Spinal cord (tissue), 10 donors: ENCODE measurements around the gene TRPC4. TPM values are rescaled to one million over a fixed set of nuclear protein-coding genes. Genes with fewer than 3 reads are reported as not detected.
A peak's percentile ranks its signal among the peaks of the same experiment; 100 is the strongest.

Experiments used
- DNase-seq, 6 donors: peaks; one replicate each; pipeline versions ENCODE4 v3.0.0 to v3.0.0-alpha.2; 2013 to 2015; ENCODE audit warnings: low spot score in 6 of 6, low read depth in 4 of 6
- H3K27ac ChIP-seq: one replicate; pipeline ENCODE4 v1.5.1; 2013; ENCODE audit warnings: low read depth, low read length, control low read depth
- H3K27me3 ChIP-seq: one replicate; pipeline ENCODE4 v1.6.1; 2013; ENCODE audit warnings: low read length; ENCODE audit not compliant: control insufficient read depth, insufficient read depth
- H3K36me3 ChIP-seq: one replicate; pipeline ENCODE4 v1.6.1; 2013; ENCODE audit warnings: low read length; ENCODE audit not compliant: control insufficient read depth, insufficient read depth
- H3K4me1 ChIP-seq: one replicate; pipeline ENCODE4 v1.6.1; 2013; ENCODE audit warnings: low read length; ENCODE audit not compliant: control insufficient read depth, insufficient read depth
- H3K4me3 ChIP-seq: one replicate; pipeline ENCODE4 v1.5.1; 2013; ENCODE audit warnings: low read depth, low read length, control low read depth
- H3K9me3 ChIP-seq: one replicate; pipeline ENCODE4 v1.6.1; 2013; ENCODE audit warnings: low read length; ENCODE audit not compliant: control insufficient read depth, insufficient read depth
- WGBS: methylation state at CpG from one replicate; pipeline ENCODE4 v1.1.5; 2013; ENCODE audit warnings: missing lambda C conversion rate; ENCODE audit not compliant: insufficient coverage; 5-methylcytosine and 5-hydroxymethylcytosine counted together
- polyA plus RNA-seq, 2 donors: library from polyadenylated mRNA; unstranded; fragments of 120-200 nt; gene quantifications; one replicate each; pipeline ENCODE4 v1.2.1, GENCODE V29; 2013; ENCODE audit not compliant: insufficient read length in 2 of 2
- total RNA-seq, 2 donors: library from RNA; depleted of rRNA in 1 of 2; stranded (reverse); fragments of 120-200 nt in 1 of 2; fragments of >200 nt in 1 of 2; gene quantifications; one replicate each; pipeline versions ENCODE4 v1.2.3 to v1.2.4, GENCODE V29; 2013 to 2014
- donor health status: healthy.

Gene TRPC4
- total and polyA plus RNA-seq, 4 donors, result 3.9 to 10.6 (median 5.1) TPM

DNA sequence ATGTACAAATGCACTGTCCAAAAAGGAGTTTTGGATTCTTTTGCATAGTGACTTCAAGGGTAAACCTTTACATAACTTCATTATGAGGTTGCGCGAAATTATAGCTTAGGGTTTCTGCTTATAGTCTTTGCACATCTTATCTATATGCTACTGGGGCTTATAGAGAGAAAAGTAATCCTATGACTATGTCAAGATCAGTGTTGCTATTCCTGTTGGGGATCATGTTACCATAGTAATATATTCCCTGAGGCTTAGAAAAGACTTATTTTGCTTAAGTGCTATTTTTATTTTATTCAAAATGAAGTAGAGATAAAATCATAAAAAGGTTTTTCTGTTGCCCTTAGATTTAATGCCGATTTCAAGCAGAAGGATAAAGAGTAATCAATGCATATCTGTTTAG lies 256.3 kb downstream of the TRPC4 start:
- Histone ChIP-seq H3K27me3 (no peaks in the 10 kb centered on the region), H3K4me1 (no peaks in the 10 kb centered on the region), H3K36me3 (no peaks in the 10 kb centered on the region), H3K27ac (no peak overlapping the region), H3K4me3 (no peak overlapping the region), H3K9me3 (no peaks in the 10 kb centered on the region)
- no peak for DNase-seq
- no CpG with 5 or more reads among the region's 3 CpGs for WGBS

DNA sequence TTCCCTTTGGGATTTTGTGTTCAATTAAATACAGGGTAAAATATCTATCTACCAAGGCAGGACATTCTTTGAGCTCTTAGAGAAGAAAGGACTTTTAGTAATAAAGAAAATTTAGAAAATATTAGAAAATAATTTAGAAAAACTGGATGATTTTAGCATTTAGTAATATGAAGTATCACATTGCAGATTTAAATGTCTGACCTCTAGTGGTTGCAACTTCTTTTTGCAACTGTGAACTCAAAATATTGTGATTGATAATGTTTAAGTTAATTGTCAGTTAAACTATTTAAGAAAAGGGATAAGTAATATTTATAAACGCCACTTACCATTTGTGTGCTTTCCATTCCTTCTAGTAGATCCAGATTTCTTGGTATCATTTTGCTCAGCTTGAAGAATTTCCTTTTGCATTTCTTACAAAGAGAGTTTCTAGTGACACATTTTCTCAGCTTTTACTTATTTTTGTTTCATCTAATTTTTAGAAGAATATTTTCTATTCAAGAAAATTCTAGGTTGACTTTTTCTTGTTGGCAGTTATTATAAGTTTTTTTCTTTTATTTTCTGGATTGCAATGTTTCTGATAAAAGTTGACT lies 260.7 kb downstream of the TRPC4 start:
- WGBS, result no CpG with 5 or more reads among the region's 1 CpG
- Histone ChIP-seq H3K36me3 (no peaks in the 10 kb centered on the region), H3K4me3 (no peak overlapping the region), H3K9me3 (no peaks in the 10 kb centered on the region), H3K27me3 (no peaks in the 10 kb centered on the region), H3K27ac (no peak overlapping the region), H3K4me1 (no peaks in the 10 kb centered on the region)
- DNase-seq, result no peak

DNA sequence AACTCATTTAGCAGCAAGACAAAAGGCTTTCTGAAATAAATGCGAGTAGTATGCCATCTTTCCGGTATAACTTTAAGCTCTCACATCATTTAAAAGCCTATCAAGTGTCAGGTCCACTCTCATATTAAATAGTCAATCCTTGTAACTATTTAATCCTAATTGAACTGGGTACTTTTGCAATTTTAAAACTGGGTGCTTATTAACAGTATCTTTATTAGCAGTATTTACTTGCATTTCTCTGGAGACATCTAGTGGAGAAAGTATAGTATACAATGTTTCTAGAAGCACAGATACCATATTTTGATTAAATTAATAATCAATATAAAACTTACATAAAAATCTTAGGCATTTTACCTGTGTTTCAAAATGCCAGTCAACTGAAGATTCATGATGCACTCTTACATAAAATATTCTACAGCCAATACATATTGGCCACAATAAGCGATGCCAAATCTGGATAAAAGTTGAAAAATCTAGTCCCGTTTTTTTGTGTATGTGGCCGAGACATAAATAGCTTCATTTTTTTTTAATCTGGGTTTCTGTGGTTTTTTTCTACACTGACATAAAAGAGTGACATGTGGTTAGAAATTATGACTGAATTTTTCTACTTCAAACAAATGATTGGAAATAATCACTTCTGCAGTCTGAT lies 266.7 kb downstream of the TRPC4 start:
- Histone ChIP-seq H3K36me3 (no peaks in the 10 kb centered on the region), H3K4me1 (no peaks in the 10 kb centered on the region), H3K27me3 (no peaks in the 10 kb centered on the region), H3K27ac (no peak overlapping the region), H3K9me3 (no peaks in the 10 kb centered on the region), H3K4me3 (no peak overlapping the region)
- no CpG with 5 or more reads among the region's 5 CpGs for WGBS
- DNase-seq, result peak in 3 of 6 donors; percentile 20 to 78 (median 52)

DNA sequence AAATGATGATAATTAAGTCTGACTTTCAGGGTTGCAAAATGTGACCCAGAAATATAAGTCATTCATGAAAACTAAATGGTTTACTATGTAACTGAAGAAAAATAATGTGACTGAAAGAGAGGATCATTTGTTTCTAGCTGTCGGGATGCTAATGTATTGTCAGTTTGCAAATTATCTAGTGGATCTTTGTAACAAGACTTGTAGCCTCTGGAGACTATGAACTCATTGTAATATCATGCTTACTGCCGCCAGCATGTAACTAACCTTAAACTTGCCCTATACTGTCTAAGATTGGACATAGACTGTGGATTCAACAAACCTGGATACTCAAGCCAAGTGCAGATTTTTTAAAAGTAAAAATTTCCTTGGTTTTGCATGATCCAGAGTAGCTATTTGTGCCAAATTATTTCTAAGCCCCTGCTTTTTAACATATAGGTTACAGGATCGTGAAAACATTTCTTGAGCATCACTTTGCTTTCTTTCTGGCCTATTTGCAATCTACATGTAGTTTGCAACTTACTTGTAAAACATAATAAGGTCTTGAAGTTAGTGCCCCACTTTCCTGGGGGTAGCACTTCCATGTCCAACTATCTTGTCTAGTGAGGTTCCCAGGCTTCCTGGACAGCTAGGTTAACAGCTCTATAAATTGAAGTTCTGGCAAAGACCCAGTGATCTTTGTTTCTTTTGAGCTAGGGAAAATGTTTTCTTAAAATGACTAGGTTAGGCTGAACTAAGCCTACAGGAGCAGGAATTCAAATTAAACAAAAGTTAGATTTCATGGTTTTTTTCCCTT lies 267.7 kb downstream of the TRPC4 start:
- Histone ChIP-seq H3K4me3 (no peak overlapping the region), H3K9me3 (no peaks in the 10 kb centered on the region), H3K27ac (no peak overlapping the region), H3K36me3 (no peaks in the 10 kb centered on the region), H3K4me1 (no peaks in the 10 kb centered on the region), H3K27me3 (no peaks in the 10 kb centered on the region)
- 80% methylated on average over 1 of the region's 3 CpGs for WGBS
- DNase-seq, result no peak

DNA sequence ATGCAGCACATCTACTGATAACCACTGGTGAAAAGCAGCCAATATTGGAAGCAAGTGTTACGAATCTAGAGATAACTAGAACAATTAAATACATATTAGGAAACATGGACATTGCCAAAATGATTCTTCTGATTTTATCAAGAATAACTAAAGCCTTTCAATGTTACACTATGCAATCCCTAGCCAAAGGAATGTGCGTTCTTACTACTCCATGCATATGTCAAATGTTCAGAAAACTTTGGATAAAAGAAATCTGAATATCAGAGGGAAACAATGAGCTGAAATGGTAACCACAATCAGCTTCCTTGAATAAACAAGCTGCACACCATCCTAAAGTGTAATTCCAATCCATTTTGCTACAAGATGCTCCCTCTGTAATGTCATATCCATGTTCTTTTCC lies 270.1 kb downstream of the TRPC4 start:
- no peak overlapping the region for H3K4me3 ChIP-seq
- H3K4me1 ChIP-seq, result no peaks in the 10 kb centered on the region
- WGBS, result no CpG with 5 or more reads among the region's 2 CpGs
- no peaks in the 10 kb centered on the region for H3K36me3 ChIP-seq
- H3K27ac ChIP-seq, result no peak overlapping the region
- no peak for DNase-seq
- H3K27me3 ChIP-seq, result no peaks in the 10 kb centered on the region
- H3K9me3 ChIP-seq, result no peaks in the 10 kb centered on the region

DNA sequence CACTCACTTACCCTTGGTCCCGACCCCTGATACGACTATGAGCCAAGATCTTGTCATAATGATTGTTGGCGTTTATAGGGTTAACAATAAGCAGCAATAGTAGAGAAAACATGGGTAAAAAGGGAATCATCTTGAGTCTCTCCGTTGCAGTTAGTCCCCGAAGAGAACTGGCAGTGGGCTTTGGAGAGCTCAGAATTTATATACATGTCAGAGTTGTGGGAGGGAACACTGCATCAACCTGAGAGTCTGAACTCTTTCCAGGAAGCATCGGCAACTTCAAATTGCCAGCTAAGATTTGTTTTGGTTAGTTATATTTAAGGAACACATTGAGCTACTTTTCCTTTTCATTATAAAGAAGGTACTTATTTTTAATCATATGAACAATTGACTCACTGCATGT lies 271.0 kb downstream of the TRPC4 start, which contains the start of gene POSTN:
TSS of gene POSTN (minus strand) at position 172 of the 400 bp plus-strand sequence. CDS start at position 130, 42 bp downstream.
- WGBS, result 22% methylated on average over 3 of the region's 6 CpGs
- H3K4me1 ChIP-seq, result no peaks in the 10 kb centered on the region
- H3K27ac ChIP-seq, result no peak within 1 kb of the TSS
- H3K4me3 ChIP-seq, result peak within 1 kb of the TSS; percentile 19
- DNase-seq, result peak in 2 of 6 donors; percentile 28 to 47
- no peaks in the 10 kb centered on the region for H3K36me3 ChIP-seq
- H3K27me3 ChIP-seq, result no peaks in the 10 kb centered on the region
- no peaks in the 10 kb centered on the region for H3K9me3 ChIP-seq

DNA sequence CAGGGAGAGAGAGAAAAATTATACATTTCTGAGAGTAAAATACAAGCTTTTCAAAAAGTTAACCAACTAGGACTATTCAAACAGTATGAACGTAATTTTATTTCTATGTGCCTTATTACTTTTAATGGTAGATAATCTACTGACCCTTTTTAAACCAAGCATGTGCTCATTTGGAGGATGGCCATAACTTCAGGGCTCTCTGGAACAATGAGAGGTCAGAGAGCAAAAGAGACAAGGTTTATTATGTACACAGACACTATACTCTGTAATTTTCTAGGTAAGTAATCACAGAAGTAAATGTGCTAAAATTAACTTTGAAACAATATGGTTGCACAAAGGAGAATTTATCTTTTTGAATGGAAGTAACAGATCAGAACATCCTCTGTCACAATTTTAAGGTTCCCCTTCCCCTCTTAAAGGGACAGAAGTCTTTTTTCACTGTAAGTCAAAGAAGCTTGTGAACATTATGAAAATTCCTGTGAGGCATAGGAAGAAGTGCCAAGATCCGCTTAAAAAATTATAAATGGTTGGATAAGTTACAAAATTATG lies 272.0 kb downstream of the TRPC4 start:
- H3K4me1 ChIP-seq, result no peaks in the 10 kb centered on the region
- no peaks in the 10 kb centered on the region for H3K9me3 ChIP-seq
- H3K36me3 ChIP-seq, result no peaks in the 10 kb centered on the region
- DNase-seq, result no peak
- no CpG with 5 or more reads among the region's 2 CpGs for WGBS
- H3K27me3 ChIP-seq, result no peaks in the 10 kb centered on the region
- H3K27ac ChIP-seq, result no peak overlapping the region
- H3K4me3 ChIP-seq, result peak overlapping the region; percentile 16

DNA sequence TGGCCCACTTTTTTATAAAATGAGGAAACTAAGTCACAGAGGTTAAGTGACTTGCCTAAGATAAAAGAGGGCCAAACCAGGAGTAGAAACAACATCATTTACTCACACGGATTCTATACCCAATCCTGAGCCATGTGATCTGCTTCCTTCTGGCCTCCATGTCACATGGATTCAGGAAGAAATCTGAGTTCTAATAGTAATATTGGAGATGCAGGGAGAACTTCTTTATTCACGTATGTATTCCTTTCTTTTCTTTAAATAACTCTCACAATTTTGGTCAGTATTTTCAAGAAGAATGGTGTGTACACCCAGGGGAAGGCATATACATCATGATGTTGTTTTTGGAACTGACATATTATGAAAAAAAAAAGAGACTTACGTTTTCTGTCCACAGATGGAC lies 272.8 kb downstream of the TRPC4 start:
- H3K27ac ChIP-seq, result no peak overlapping the region
- H3K27me3 ChIP-seq, result no peaks in the 10 kb centered on the region
- H3K4me1 ChIP-seq, result no peaks in the 10 kb centered on the region
- DNase-seq, result no peak
- no peaks in the 10 kb centered on the region for H3K9me3 ChIP-seq
- WGBS, result 83% methylated on average over 1 of the region's 3 CpGs
- no peaks in the 10 kb centered on the region for H3K36me3 ChIP-seq
- no peak overlapping the region for H3K4me3 ChIP-seq

DNA sequence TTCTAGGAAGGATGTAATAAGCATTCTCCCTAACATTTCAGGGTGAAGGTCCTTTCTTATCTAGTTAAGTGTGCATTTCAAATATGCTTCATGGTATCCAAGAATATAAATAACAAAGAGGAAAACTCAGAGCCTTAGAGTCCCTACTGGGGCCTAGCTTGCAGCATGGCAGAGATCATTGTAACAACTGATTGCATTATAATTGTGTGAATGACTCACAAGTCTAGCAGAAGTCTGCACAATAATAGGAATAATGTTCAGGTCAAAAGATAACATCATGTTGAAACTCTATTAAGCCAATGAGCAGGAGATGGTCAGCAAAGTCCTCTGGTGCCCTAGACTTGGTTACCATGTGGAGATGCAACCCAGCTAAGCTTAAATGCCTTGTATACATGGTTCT lies 274.4 kb downstream of the TRPC4 start:
- H3K27me3 ChIP-seq, result no peaks in the 10 kb centered on the region
- H3K4me1 ChIP-seq, result no peaks in the 10 kb centered on the region
- no peak overlapping the region for H3K27ac ChIP-seq
- no peak for DNase-seq
- H3K9me3 ChIP-seq, result no peaks in the 10 kb centered on the region
- no peak overlapping the region for H3K4me3 ChIP-seq
- H3K36me3 ChIP-seq, result no peaks in the 10 kb centered on the region
